HL-60 (cell line): ENCODE results near the gene IPO13.

ENCODE experiments used
- GABPA ChIP-seq: IDR thresholded peaks from 2 replicates; pipeline ENCODE4 v1.6.1; 2012; ENCODE audit warnings: low read depth
- POLR2AphosphoS5 ChIP-seq: IDR thresholded peaks from 2 replicates; pipeline ENCODE4 v1.6.1; 2012; ENCODE audit warnings: low read depth
- SPI1 ChIP-seq: IDR thresholded peaks from 2 replicates; pipeline ENCODE4 v1.6.1; 2012; ENCODE audit warnings: low read depth, mild to moderate bottlenecking, borderline replicate concordance
- TF ChIP-seq, protein P1 (sequence below): IDR thresholded peaks from one replicate; pipeline ENCODE4 v1.5.1; 2011; ENCODE audit warnings: low read length, control low read depth, inconsistent platforms; ENCODE audit not compliant: insufficient read depth
- TF ChIP-seq, protein P2 (sequence below): IDR thresholded peaks from 2 replicates; pipeline ENCODE4 v1.6.1; 2012; ENCODE audit warnings: low read depth; ENCODE audit not compliant: insufficient replicate concordance

DNA sequence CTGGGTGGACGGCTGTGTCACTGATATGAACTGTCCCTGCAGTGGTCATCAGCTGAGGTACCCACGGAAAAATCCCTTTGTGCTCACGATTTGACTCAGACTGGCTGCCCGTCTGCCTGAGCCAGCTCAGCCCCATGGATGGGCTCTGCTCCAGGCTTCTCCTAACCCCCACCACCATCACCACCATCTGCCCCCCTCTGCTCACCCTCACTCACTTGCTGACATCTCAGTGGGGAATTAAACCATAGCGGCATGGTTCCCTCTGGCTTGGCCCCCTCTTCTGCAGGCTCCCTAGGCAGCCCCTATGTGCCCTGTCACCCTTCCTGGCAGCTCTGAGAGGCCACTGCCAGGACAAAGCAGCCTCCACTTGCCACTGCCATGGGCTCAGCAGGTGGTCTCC, 67.2 kb downstream of the IPO13 start:
- TF ChIP-seq, protein P1, sequence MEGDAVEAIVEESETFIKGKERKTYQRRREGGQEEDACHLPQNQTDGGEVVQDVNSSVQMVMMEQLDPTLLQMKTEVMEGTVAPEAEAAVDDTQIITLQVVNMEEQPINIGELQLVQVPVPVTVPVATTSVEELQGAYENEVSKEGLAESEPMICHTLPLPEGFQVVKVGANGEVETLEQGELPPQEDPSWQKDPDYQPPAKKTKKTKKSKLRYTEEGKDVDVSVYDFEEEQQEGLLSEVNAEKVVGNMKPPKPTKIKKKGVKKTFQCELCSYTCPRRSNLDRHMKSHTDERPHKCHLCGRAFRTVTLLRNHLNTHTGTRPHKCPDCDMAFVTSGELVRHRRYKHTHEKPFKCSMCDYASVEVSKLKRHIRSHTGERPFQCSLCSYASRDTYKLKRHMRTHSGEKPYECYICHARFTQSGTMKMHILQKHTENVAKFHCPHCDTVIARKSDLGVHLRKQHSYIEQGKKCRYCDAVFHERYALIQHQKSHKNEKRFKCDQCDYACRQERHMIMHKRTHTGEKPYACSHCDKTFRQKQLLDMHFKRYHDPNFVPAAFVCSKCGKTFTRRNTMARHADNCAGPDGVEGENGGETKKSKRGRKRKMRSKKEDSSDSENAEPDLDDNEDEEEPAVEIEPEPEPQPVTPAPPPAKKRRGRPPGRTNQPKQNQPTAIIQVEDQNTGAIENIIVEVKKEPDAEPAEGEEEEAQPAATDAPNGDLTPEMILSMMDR = no peak
- TF ChIP-seq POLR2AphosphoS5 (no peak), GABPA (no peak), SPI1 (no peak)
- TF ChIP-seq, protein P2, sequence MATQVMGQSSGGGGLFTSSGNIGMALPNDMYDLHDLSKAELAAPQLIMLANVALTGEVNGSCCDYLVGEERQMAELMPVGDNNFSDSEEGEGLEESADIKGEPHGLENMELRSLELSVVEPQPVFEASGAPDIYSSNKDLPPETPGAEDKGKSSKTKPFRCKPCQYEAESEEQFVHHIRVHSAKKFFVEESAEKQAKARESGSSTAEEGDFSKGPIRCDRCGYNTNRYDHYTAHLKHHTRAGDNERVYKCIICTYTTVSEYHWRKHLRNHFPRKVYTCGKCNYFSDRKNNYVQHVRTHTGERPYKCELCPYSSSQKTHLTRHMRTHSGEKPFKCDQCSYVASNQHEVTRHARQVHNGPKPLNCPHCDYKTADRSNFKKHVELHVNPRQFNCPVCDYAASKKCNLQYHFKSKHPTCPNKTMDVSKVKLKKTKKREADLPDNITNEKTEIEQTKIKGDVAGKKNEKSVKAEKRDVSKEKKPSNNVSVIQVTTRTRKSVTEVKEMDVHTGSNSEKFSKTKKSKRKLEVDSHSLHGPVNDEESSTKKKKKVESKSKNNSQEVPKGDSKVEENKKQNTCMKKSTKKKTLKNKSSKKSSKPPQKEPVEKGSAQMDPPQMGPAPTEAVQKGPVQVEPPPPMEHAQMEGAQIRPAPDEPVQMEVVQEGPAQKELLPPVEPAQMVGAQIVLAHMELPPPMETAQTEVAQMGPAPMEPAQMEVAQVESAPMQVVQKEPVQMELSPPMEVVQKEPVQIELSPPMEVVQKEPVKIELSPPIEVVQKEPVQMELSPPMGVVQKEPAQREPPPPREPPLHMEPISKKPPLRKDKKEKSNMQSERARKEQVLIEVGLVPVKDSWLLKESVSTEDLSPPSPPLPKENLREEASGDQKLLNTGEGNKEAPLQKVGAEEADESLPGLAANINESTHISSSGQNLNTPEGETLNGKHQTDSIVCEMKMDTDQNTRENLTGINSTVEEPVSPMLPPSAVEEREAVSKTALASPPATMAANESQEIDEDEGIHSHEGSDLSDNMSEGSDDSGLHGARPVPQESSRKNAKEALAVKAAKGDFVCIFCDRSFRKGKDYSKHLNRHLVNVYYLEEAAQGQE = no peak
